NAMALWA (cell line): Measurements from ENCODE around the gene ELL3.

Experiments
- DNase-seq: peaks from one replicate; pipeline ENCODE4 v3.0.0-alpha.2; 2015; ENCODE audit warnings: low spot score

The ELL3 gene

DNA sequence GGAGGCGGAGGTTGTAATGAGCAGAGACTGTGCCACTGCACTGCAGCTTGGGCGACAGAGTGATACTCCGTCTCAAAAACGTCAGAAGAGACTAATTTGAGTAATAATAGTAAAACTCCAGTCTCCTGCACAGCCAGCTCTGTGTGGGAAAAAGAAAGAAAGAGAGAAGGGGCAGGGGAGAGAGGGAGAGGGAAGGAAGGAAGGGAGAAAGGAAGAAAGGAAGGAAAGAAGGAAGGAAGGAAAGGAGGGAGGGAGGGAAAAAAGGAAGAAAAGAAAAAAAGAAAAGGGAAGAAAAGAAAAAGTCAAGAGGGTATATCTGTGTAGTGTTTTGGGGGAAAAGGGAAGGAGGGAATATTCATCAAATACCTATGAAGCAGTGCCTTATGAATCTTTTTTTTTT is 53.6 kb downstream of the ELL3 start:
- DNase-seq = no peak
